ENCODE data around the gene GALNT9. TPM values are rescaled to one million over a fixed set of nuclear protein-coding genes. Genes with fewer than 3 reads are reported as not detected.

GALNT9 gene
- total and polyA plus RNA-seq, 4 experiments from 2014 or later, result 0.61 TPM; not detected in 3

DNA sequence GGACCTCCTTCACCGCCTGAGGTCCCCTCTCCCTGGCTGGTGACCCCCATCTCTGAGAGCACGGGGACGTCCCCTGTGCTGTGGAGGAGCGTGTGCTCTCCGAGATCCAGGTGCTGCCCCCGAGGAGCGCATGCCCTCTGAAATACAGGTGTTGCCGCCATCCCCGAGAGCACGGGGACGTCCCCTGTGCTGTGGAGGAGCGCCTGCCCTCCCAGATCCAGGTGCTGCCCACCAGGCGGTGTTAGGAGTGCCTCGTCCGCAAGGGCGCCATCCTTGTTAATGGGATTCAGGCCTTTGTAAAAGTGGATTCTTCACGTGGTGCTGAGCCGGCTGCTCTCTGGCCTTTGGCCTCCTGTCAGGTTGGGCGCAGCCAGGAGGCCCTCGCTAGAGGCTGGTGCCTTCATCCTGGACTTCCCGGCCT lies 175.0 kb downstream of the GALNT9 start:
- H3K36me3 ChIP-seq (ENCODE audit: insufficient read depth, low read length), result peaks cover 11% of the 10 kb centered on the region
- H3K27me3 Mint-ChIP-seq, result no peaks in the 10 kb centered on the region
- intact Hi-C loops (cut with micrococcal nuclease), result loop anchor here (1.0 kb wide), 4 partner anchors 65 to 461 kb away; no protein-coding TSS in a partner anchor
- peaks cover 10% of the 10 kb centered on the region for H3K4me1 ChIP-seq (ENCODE audit: insufficient read depth, low read length)
- DNase-seq, result peak in 1 of 5 donors; percentile 41
- H3K9me3 ChIP-seq (ENCODE audit: control insufficient read depth in 1 of 2, low read length in 2 of 2), result no peaks in the 10 kb centered on the region
- peak overlapping the region in 2 of 8 donors; percentile 15 to 48 for H3K4me3 Mint-ChIP-seq
- H3K4me3 ChIP-seq (ENCODE audit: low read length in 2 of 2), result peak overlapping the region in 1 of 2 donors; percentile 30
- CTCF ChIA-PET (ENCODE audit: partially characterized antibody), result interaction anchor here (0.9 to 2.0 kb wide), 22 partner anchors 9 to 460 kb away, joined by 3 to 25 read pairs (median 5); partner anchors contain the start of genes DDX51 and NOC4L
- no peaks in the 10 kb centered on the region for H3K27me3 ChIP-seq (ENCODE audit: insufficient read depth, low read length)
- POLR2A ChIA-PET (ENCODE audit: partially characterized antibody), result interaction anchor here (0.7 to 1.1 kb wide), 4 partner anchors 33 to 68 kb away, joined by 3 to 9 read pairs (median 5); no protein-coding TSS in a partner anchor
- peaks cover 0 to 3% of the 10 kb centered on the region in 2 donors for H3K36me3 Mint-ChIP-seq
- no peaks in the 10 kb centered on the region for H3K9me3 Mint-ChIP-seq
- no peak overlapping the region for H3K27ac ChIP-seq (ENCODE audit: low read depth, low read length)
- H3K27ac Mint-ChIP-seq, result peak overlapping the region in 3 of 7 donors; percentile 8 to 66 (median 15)
- peaks cover 0 to 5% (median 0%) of the 10 kb centered on the region in 4 donors for H3K4me1 Mint-ChIP-seq

DNA sequence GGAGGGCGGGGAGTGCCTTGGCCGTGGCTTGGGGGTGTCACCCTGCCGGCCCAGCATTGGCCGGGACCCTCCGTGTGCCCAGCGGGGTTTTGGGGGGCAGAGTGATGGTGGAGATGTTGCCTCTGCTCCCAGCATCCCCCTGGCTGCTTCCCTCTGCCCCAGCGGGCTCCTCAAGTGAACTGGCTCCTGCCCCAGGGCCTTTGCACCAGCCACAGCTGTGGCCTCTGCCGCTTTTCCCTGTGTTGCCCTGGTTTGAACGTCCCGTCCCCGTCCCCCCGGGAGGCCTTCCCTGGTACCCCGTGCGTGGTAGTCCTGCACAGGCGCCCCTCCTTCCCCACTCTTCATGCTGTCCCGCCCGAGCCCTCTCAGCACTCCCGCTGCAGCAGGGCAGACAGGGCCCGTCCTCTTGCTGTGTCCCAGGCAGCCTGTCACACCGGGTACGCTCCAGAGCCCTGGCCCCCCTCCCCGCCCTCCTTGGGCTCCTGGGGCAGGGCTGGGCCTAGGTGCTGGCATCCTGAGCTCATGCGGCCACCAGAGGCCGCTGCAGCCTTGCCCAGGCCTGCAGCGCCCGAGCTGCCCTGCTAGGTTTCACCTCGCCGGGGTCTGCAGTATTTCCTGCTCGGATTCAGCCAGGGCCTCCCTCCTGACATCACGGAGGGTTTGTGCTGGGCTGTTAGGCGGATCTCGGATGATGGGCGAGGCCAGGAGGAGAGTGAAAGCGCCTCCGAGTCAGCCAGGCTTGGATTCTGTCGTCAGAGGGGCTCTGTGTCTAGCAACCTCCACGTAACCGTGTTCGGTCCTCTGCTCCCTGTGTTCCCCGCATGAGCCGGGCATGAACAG lies 175.7 kb downstream of the GALNT9 start:
- CTCF ChIA-PET (ENCODE audit: partially characterized antibody), result interaction anchor here (0.6 to 2.0 kb wide), 25 partner anchors 9 to 461 kb away, joined by 3 to 25 read pairs (median 5); partner anchors contain the start of genes DDX51 and NOC4L
- peaks cover 10% of the 10 kb centered on the region for H3K4me1 ChIP-seq (ENCODE audit: insufficient read depth, low read length)
- peaks cover 0 to 3% of the 10 kb centered on the region in 2 donors for H3K36me3 Mint-ChIP-seq
- H3K27ac ChIP-seq (ENCODE audit: low read depth, low read length), result no peak overlapping the region
- H3K36me3 ChIP-seq (ENCODE audit: insufficient read depth, low read length), result peaks cover 11% of the 10 kb centered on the region
- H3K9me3 Mint-ChIP-seq, result no peaks in the 10 kb centered on the region
- H3K4me3 ChIP-seq (ENCODE audit: low read length in 2 of 2), result peak overlapping the region; percentile 23 to 30
- H3K4me1 Mint-ChIP-seq, result peaks cover 0 to 5% (median 0%) of the 10 kb centered on the region in 4 donors
- no peaks in the 10 kb centered on the region for H3K9me3 ChIP-seq (ENCODE audit: control insufficient read depth in 1 of 2, low read length in 2 of 2)
- peak; percentile 74 to 78 (median 75) for DNase-seq
- no peaks in the 10 kb centered on the region for H3K27me3 ChIP-seq (ENCODE audit: insufficient read depth, low read length)
- H3K27me3 Mint-ChIP-seq, result no peaks in the 10 kb centered on the region
- H3K27ac Mint-ChIP-seq, result peak overlapping the region in 2 of 7 donors; percentile 15 to 64
- H3K4me3 Mint-ChIP-seq, result peak overlapping the region in 3 of 8 donors; percentile 8 to 48 (median 39)
- intact Hi-C loops (cut with micrococcal nuclease), result loop anchor here (1.0 kb wide), 4 partner anchors 66 to 462 kb away; no protein-coding TSS in a partner anchor
- POLR2A ChIA-PET (ENCODE audit: partially characterized antibody), result interaction anchor here (0.7 to 1.1 kb wide), 4 partner anchors 33 to 68 kb away, joined by 3 to 9 read pairs (median 5); no protein-coding TSS in a partner anchor

GRCh38 chr12:132152953-132153352 lies 176.4 kb downstream of the GALNT9 start:
- Histone ChIP-seq H3K4me1 (ENCODE audit: insufficient read depth, low read length) (peaks cover 10% of the 10 kb centered on the region), H3K9me3 (ENCODE audit: control insufficient read depth in 1 of 2, low read length in 2 of 2) (no peaks in the 10 kb centered on the region), H3K27me3 (ENCODE audit: insufficient read depth, low read length) (no peaks in the 10 kb centered on the region), H3K27ac (ENCODE audit: low read depth, low read length) (no peak overlapping the region), H3K36me3 (ENCODE audit: insufficient read depth, low read length) (peaks cover 7% of the 10 kb centered on the region), H3K4me3 (ENCODE audit: low read length in 2 of 2) (no peak overlapping the region)
- H3K4me3 Mint-ChIP-seq, result no peak overlapping the region
- peaks cover 0 to 5% (median 0%) of the 10 kb centered on the region in 4 donors for H3K4me1 Mint-ChIP-seq
- CTCF ChIA-PET (ENCODE audit: partially characterized antibody), result interaction anchor here (0.8 to 2.0 kb wide), 12 partner anchors 8 to 460 kb away, joined by 3 to 25 read pairs (median 7); partner anchors contain the start of genes DDX51 and NOC4L
- DNase-seq, result peak in 1 of 5 donors; percentile 33
- no peak overlapping the region for H3K27ac Mint-ChIP-seq
- H3K36me3 Mint-ChIP-seq, result peaks cover 0 to 7% of the 10 kb centered on the region in 2 donors
- no peaks in the 10 kb centered on the region for H3K27me3 Mint-ChIP-seq
- H3K9me3 Mint-ChIP-seq, result no peaks in the 10 kb centered on the region
- POLR2A ChIA-PET (ENCODE audit: partially characterized antibody), result no interaction called here
- intact Hi-C loops (cut with micrococcal nuclease), result no loop called here

DNA sequence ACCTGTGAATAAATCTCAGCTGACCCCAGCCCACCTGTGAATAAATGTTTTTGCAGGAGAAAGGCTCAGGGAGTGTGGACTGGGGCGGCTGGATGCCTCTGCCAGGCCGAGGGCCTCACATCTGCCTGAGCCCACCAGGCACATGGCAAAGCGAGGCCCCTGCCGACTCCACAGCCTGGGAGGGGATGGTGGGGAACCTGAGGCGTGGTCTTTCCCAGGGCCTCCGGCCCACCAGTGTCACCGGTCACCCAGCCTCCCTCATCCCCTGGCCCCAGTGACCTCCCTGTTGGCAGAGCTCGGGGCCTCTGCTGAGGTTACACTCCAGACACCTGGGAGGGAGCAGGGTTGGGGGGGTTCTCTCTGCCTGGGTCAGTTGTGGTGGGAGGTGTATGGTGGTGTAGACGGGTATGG lies 177.0 kb downstream of the GALNT9 start:
- peak in 1 of 5 donors; percentile 22 for DNase-seq
- H3K4me3 ChIP-seq (ENCODE audit: low read length in 2 of 2), result no peak overlapping the region
- H3K36me3 ChIP-seq (ENCODE audit: insufficient read depth, low read length), result peaks cover 7% of the 10 kb centered on the region
- H3K4me1 Mint-ChIP-seq, result peaks cover 0 to 5% (median 0%) of the 10 kb centered on the region in 4 donors
- H3K9me3 ChIP-seq (ENCODE audit: control insufficient read depth in 1 of 2, low read length in 2 of 2), result no peaks in the 10 kb centered on the region
- H3K4me1 ChIP-seq (ENCODE audit: insufficient read depth, low read length), result peaks cover 10% of the 10 kb centered on the region
- POLR2A ChIA-PET (ENCODE audit: partially characterized antibody), result no interaction called here
- no peaks in the 10 kb centered on the region for H3K27me3 Mint-ChIP-seq
- no peak overlapping the region for H3K27ac Mint-ChIP-seq
- CTCF ChIA-PET (ENCODE audit: partially characterized antibody), result interaction anchor here (1.8 to 2.0 kb wide), 2 partner anchors 67 to 262 kb away, joined by 12 to 25 read pairs; no protein-coding TSS in a partner anchor
- H3K4me3 Mint-ChIP-seq, result no peak overlapping the region
- no peaks in the 10 kb centered on the region for H3K27me3 ChIP-seq (ENCODE audit: insufficient read depth, low read length)
- no peak overlapping the region for H3K27ac ChIP-seq (ENCODE audit: low read depth, low read length)
- intact Hi-C loops (cut with micrococcal nuclease), result no loop called here
- H3K9me3 Mint-ChIP-seq, result no peaks in the 10 kb centered on the region
- H3K36me3 Mint-ChIP-seq, result peaks cover 0 to 10% of the 10 kb centered on the region in 2 donors

DNA sequence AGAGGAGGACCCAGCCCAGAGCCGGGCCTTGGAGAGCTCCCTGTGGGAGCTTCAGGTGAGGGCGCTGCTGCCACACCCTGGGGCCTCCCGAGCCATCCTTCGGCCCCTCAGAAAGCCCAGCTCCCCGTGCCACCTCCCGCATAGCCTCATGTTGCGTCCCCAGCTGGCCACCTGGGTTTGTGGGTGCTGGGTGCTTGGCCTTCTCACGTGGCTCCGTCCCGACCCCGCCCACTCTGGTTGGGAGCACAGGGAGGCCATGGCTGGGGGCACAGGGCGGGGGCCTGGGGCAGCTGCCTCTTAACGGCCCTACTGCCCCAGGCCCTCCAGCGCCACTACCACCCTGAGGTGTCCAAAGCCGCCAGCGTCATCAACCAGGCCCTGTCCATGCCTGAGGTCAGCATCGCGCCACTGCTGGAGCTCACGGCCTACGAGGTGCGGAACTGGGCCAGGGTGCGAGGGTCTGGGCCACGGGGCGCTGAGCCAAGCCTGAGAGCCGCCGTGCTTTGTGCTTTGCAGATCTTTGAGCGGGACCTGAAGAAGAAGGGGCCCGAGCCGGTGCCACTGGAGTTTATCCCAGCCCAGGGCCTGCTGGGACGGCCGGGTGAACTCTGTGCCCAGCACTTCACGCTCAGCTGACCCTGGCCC lies 177.5 kb downstream of the GALNT9 start:
- Mint-ChIP-seq H3K27ac (no peak overlapping the region), H3K36me3 (peaks cover 0 to 10% of the 10 kb centered on the region in 2 donors), H3K4me3 (no peak overlapping the region), H3K9me3 (no peaks in the 10 kb centered on the region), H3K27me3 (no peaks in the 10 kb centered on the region), H3K4me1 (peaks cover 0 to 5% (median 1%) of the 10 kb centered on the region in 4 donors)
- Histone ChIP-seq H3K4me1 (ENCODE audit: insufficient read depth, low read length) (peaks cover 10% of the 10 kb centered on the region), H3K9me3 (ENCODE audit: control insufficient read depth in 1 of 2, low read length in 2 of 2) (no peaks in the 10 kb centered on the region), H3K4me3 (ENCODE audit: low read length in 2 of 2) (no peak overlapping the region), H3K36me3 (ENCODE audit: insufficient read depth, low read length) (peaks cover 7% of the 10 kb centered on the region), H3K27ac (ENCODE audit: low read depth, low read length) (no peak overlapping the region), H3K27me3 (ENCODE audit: insufficient read depth, low read length) (no peaks in the 10 kb centered on the region)
- CTCF ChIA-PET (ENCODE audit: partially characterized antibody), result interaction anchor here (1.4 kb wide), 1 partner anchor 464 kb away, joined by 3 read pairs; no protein-coding TSS in a partner anchor
- POLR2A ChIA-PET (ENCODE audit: partially characterized antibody), result no interaction called here
- DNase-seq, result peak in 1 of 5 donors; percentile 32
- intact Hi-C loops (cut with micrococcal nuclease), result no loop called here

- Mint-ChIP-seq H3K36me3 (peaks cover 3 to 11% of the 10 kb centered on the region in 2 donors), H3K4me1 (peaks cover under 1 to 11% (median 6%) of the 10 kb centered on the region in 4 donors), H3K4me3 (no peak overlapping the region), H3K27me3 (no peaks in the 10 kb centered on the region), H3K27ac (no peak overlapping the region), H3K9me3 (peaks cover 0 to 2% (median 0%) of the 10 kb centered on the region in 8 donors)
- intact Hi-C loops (cut with micrococcal nuclease), result no loop called here
- H3K4me3 ChIP-seq (ENCODE audit: low read length in 2 of 2), result no peak overlapping the region
- peaks cover 10% of the 10 kb centered on the region for H3K4me1 ChIP-seq (ENCODE audit: insufficient read depth, low read length)
- POLR2A ChIA-PET (ENCODE audit: partially characterized antibody), result no interaction called here
- peak in 1 of 5 donors; percentile 33 for DNase-seq
- CTCF ChIA-PET (ENCODE audit: partially characterized antibody), result interaction anchor here (1.4 kb wide), 1 partner anchor 464 kb away, joined by 3 read pairs; no protein-coding TSS in a partner anchor
- H3K36me3 ChIP-seq (ENCODE audit: insufficient read depth, low read length), result peaks cover 4% of the 10 kb centered on the region
- H3K9me3 ChIP-seq (ENCODE audit: control insufficient read depth in 1 of 2, low read length in 2 of 2), result no peaks in the 10 kb centered on the region
- no peaks in the 10 kb centered on the region for H3K27me3 ChIP-seq (ENCODE audit: insufficient read depth, low read length)
- H3K27ac ChIP-seq (ENCODE audit: low read depth, low read length), result no peak overlapping the region
Measured at GRCh38 chr12:132151145-132151765, 178.1 kb downstream of the GALNT9 start.

Data from CD4-positive, alpha-beta memory T cell (primary cell).